ENCODE measurements around the gene TSC1. TPM values are rescaled to one million over a fixed set of nuclear protein-coding genes. Genes with fewer than 3 reads are reported as not detected.

The TSC1 gene
- total and polyA plus RNA-seq, 2 donors (not counting 3 experiments of a cell fraction or from before 2014, with no cell fraction given): 43.9 to 51.2 TPM

DNA sequence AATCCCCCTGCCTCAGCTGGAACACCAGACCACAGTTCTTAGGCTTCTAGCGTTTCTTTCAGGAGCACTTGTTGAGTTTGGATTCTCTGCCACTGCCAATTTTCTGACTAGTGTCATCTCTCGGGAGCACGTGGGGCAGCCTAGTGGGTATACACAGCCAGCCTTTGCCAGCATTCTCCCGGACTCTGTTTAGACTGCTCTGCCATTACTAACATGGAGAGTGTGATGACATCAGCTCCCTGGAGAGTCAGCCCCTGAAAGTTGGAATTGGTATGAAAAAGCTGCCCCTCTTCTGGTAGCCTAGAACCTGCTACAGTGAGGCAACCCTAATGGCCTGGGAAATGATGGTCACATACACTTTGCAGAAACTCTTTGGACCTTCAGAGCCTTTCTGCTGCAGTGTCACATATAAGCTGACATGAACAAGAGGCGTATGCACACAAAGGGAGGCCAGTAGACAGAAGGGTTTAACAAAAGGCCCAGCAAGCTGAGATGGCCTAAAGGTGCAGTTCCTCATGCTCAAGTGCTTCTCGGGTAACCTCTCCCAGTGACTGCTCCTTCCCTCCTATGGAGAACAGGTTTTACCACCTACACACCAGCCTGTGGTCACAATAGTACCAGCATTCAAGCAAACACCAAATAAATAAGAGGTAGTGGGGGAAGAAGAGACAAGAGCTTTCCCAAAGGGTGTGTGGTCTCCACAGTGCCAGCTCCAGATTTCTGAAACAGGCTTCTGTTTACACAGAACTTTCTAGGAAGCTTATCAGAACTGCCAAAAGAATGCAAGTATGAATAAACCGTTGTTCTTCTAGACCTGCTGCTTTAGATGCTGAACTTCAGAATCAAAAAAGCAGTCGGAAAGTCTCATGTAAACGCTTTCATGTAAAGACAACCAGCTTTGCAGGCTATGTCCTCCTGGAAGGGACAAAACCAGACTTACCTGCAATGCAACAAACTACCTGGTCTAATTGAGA, 49.3 kb downstream of the TSC1 start:
- BruUV-seq (replicated peaks): no TSS peak
- POLR2A ChIA-PET: no interaction called here
- Histone ChIP-seq H3K27me3 (ENCODE audit: control insufficient read depth in 2 of 2, insufficient read depth in 2 of 2, low read length in 2 of 2) (no peaks in the 10 kb centered on the region), H4K20me1 (replicated peaks; ENCODE audit: control insufficient read depth, extremely low read depth, insufficient read depth, low read length) (no peaks in the 10 kb centered on the region), H3K4me2 (ENCODE audit: insufficient read depth, low read length) (no peak overlapping the region), H3K79me2 (ENCODE audit: control insufficient read depth, insufficient read depth, low read length) (no peaks in the 10 kb centered on the region), H3K9me1 (replicated peaks; ENCODE audit: control insufficient read depth, extremely low read depth, insufficient read depth, low read length) (no peaks in the 10 kb centered on the region), H3K9me3 (replicated peaks; ENCODE audit: control insufficient read depth, insufficient read depth, low read length) (no peaks in the 10 kb centered on the region), H3K27ac (ENCODE audit: insufficient read depth, low read depth, low read length) (no peak overlapping the region), H3K9ac (replicated peaks; ENCODE audit: extremely low read depth, insufficient read depth, low read length) (no peak overlapping the region), H3K36me3 (ENCODE audit: control insufficient read depth in 2 of 2, extremely low read depth in 1 of 2, insufficient read depth in 2 of 2, low read length in 2 of 2) (peaks cover 3 to 32% of the 10 kb centered on the region in 2 experiments), H2AFZ (ENCODE audit: low read depth, low read length) (no peak overlapping the region), H3K4me1 (ENCODE audit: control insufficient read depth, extremely low read depth, insufficient read depth, low read length) (no peaks in the 10 kb centered on the region), H3K4me3 (replicated peaks in 1 of 3; ENCODE audit: insufficient read depth in 1 of 3, low read depth in 1 of 3, low read length in 3 of 3) (no peak overlapping the region)
- TF ChIP-seq, protein P1, sequence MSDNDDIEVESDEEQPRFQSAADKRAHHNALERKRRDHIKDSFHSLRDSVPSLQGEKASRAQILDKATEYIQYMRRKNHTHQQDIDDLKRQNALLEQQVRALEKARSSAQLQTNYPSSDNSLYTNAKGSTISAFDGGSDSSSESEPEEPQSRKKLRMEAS (IDR thresholded peaks at IDR 0.05; ENCODE audit: insufficient read depth, insufficient read length): no peak
- TF ChIP-seq POLR2AphosphoS5 (IDR thresholded peaks at IDR 0.05; ENCODE audit: insufficient read depth, low read depth, low read length): no peak
- TF ChIP-seq POLR2A (IDR thresholded peaks at IDR 0.05; ENCODE audit: low read depth, low read length): no peak
- TF ChIP-seq EZH2 (IDR thresholded peaks at IDR 0.05; ENCODE audit: borderline replicate concordance, low read depth, low read length, severe bottlenecking): no peak
- no peak for TF ChIP-seq GATA2 (IDR thresholded peaks at IDR 0.05; ENCODE audit: insufficient read depth, insufficient read length, low read depth, low read length)
- TF ChIP-seq, protein P2, sequence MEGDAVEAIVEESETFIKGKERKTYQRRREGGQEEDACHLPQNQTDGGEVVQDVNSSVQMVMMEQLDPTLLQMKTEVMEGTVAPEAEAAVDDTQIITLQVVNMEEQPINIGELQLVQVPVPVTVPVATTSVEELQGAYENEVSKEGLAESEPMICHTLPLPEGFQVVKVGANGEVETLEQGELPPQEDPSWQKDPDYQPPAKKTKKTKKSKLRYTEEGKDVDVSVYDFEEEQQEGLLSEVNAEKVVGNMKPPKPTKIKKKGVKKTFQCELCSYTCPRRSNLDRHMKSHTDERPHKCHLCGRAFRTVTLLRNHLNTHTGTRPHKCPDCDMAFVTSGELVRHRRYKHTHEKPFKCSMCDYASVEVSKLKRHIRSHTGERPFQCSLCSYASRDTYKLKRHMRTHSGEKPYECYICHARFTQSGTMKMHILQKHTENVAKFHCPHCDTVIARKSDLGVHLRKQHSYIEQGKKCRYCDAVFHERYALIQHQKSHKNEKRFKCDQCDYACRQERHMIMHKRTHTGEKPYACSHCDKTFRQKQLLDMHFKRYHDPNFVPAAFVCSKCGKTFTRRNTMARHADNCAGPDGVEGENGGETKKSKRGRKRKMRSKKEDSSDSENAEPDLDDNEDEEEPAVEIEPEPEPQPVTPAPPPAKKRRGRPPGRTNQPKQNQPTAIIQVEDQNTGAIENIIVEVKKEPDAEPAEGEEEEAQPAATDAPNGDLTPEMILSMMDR (IDR thresholded peaks at IDR 0.05; ENCODE audit: extremely low read depth in 1 of 2, insufficient read depth in 1 of 2, low read depth in 1 of 2, low read length in 2 of 2): no peak
- no peak for TF ChIP-seq MYC (IDR thresholded peaks at IDR 0.05; ENCODE audit: low read depth, low read length)
- no peak for TF ChIP-seq FOS (IDR thresholded peaks at IDR 0.05; ENCODE audit: borderline replicate concordance, insufficient read depth, low read length)
- TF ChIP-seq JUN (IDR thresholded peaks at IDR 0.05; ENCODE audit: borderline replicate concordance, insufficient read depth, insufficient read length, low read depth): no peak
- FAIRE-seq: no peak
- CTCF ChIA-PET: interaction anchor here (1.0 to 3.6 kb wide), 2 partner anchors 7 to 10 kb away, joined by 3 to 25 read pairs; no protein-coding TSS in a partner anchor
- intact Hi-C loops (cut with micrococcal nuclease) (no loop called here), dilution Hi-C loops (cut with MboI; ENCODE audit: extremely low pct_ligation_motif_present, low sequenced_read_pairs) (no loop called here)
- no peak for DNase-seq (ENCODE audit: low read depth, low spot score)
